ENCODE measurements around the gene SHROOM1.

GRCh38 chr5:132828846-132829494, 1.5 kb downstream of the SHROOM1 start:
- TF ChIP-seq GATA2 (IDR thresholded peaks at IDR 0.05; ENCODE audit: low read depth, low read length), result no peak
- TF ChIP-seq GATA3 (IDR thresholded peaks at IDR 0.05; ENCODE audit: low read depth, low read length), result no peak
